Measurements from ENCODE around the gene ZFHX3.

ZFHX3 gene

GRCh38 chr16:73037845-73038570 is 9.9 kb downstream of the ZFHX3 start:
- no peak for DNase-seq

DNA sequence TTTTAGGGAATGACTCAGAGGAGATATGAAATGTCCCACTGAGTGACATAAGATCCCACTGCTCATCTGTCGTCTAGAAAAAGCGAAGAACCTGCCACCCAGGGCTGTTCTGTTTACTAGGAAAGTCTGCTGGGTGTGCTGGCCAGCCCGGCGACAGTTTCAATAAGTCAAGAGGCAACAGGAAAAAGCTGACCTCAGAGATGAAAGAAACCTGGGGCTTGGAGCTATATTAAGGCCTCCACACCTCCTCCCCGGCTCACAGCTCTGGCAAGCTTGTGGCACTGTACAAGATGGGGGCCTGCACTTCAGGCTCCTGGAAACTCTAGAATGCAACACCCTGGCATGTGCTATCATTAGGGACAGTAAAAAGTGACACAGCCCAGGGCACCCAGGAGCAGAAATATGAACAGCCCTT is 10.6 kb downstream of the ZFHX3 start:
- DNase-seq: no peak

- DNase-seq: no peak
Observed at GRCh38 chr16:73036074-73036826, 11.7 kb downstream of the ZFHX3 start.

- DNase-seq: no peak
Observed at GRCh38 chr16:73034374-73034773, 13.6 kb downstream of the ZFHX3 start.

- DNase-seq: no peak
Observed at GRCh38 chr16:73033271-73033998, 14.5 kb downstream of the ZFHX3 start.

DNA sequence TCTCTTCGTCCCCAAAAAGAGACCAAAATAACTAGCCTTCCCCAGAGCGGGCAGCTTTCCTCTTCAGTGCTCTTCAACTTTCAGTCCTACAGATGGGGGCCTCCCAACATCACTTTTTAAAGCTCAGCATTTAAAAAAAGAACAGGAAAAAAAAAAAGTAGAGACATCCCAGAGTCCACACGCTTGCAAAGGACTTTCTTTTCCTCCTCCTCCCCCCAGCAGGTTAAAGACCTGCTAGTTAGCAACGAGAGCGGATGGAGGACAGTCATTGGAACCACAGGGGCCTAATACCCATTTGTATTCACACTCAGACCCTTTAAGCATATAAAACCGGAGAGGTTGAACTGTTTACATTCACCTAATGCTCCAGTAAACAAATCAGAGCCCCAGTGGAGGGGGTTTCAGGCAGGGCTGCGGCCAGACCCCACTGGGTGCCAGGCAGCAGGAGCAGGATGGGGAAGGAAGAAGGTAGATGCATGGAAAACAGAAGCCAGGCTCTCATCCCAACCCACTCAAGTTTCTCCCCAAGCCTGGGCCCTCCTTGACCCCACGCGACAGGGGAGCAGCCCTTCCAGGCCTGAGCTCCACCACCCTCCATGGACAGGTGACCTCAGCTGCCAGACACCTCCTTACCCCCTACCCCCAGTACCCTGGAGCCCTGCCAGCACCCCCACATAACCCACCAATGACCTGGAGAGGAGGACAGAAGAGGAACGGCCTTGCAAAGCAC is 15.2 kb downstream of the ZFHX3 start:
- no peak for DNase-seq

- no peak for DNase-seq
Observed at GRCh38 chr16:73031984-73032383, 15.9 kb downstream of the ZFHX3 start.

DNA sequence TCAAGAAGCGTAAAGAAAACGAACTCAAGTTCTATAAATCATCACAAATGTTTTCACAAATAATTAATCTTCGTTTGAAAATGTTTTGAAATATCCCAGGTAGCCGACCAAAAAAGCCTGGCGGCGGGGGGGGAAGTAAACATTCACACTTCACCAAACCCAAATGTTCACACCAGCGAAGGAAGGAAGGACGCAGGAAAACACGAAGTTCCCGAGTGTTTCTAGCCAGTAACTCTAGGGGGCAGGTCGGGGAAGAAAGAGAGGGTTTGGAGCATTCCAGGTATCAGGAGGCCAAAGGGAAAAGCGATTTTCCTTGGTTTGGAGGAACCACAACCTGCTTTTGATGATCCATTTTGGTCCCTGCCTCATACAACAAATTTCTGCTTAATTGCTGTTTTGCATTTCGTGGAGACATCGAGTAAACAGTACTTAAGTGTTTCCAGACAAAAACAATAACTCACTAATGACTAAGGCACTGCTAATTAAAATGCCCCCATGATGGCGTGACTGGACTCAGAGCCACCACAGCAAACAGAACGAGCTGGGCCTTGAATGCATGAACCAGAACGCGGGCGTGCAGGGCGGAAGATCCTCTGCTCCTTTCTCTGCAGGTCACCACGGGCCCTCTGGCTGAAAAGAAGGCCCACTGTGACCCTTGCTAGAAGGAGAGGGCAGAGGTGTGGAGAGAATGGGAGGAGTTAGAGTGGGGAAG is 16.6 kb downstream of the ZFHX3 start:
- no peak for DNase-seq

DNA sequence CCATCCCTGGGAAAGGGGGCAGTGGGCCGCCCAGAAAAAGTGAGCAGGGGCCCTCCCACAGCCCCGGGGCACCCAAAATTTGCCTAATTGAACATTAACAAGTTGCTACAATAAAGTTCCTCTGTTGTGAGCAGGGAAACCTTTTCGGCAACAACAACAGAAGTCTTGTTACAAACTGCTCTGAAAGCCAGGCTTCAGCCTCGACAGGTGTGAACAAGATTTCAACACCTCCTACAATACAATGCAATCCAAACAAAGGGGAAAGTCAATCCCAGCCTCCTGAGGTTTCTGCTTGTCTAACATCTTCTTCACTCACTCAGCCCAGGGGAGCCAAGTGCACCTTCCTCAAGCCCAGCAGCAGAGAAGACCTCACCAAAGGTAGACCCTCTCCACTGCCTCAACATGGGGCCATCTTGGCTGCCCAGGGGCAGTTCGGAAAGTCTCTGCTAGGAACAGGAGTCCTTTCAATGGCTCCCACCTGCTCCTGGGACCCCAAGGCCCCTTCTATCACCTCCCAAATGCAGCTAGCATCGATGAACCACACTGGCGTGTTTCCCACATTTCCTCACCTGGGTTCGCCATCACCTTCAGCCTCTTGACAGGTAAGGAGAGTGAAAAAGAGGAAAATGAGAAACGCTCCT is 19.1 kb downstream of the ZFHX3 start:
- DNase-seq: no peak

DNA sequence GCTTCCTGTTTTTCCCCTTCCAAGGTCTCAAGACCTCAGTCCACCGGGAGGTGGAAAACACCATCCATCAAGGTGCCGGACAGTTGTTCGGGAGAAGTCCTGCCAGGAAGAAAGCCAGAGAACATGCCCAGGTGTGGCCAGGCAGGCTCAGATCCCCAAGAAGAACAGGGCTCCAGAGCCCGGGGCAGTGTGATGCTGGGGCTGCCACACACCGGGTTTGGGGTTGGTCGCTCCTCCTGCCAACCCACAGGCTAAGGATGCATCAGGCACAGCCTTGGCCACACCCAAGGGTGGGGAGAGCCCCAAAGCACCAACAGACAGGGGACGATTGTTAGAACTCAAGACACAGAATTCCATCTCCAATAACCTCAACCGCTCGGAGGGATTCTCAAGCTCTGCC is 19.7 kb downstream of the ZFHX3 start:
- DNase-seq: no peak

GRCh38 chr16:73027685-73028111 is 20.2 kb downstream of the ZFHX3 start:
- DNase-seq: no peak

DNA sequence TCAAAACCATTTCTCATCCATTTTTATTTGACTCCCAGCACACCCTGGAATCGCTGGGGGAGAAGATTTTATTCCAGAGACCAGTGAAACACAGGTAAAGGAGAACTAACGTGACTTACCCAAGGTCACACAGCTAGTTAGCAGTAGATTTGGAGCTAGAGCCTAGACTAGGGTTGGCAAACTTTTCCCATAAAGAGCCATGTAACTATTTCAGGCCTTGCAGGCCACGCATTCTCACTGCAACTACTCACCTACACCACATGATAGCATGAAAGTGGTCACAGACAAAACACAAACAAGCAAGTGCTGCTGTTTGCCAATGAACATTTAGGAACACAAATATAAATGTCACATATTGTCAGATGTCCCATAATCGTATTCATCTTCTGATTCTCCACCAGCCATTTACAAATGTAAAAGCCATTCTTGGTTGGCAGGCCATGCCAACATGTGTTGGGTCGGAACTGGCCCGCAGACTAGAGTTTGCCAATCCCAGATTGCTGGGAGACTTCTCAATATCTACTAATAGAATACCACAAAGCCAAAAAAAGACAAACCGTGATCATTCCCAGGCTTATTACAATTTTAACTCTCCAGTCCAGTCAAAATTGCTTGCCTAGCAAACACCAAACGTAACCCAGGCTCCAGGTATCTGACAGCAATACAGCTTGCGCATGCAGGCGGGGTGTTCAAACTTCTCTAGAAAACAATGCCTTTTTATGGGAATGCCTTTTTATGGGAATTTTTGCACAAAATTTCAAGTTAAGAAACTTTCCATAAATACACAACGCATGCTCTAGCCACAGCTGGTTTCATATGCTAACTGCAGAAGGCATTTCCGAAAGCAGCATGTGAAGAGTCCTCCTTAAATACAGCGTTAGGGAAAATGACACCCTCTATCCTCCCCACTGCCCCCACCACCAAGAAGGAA is 20.9 kb downstream of the ZFHX3 start:
- no peak for DNase-seq

GRCh38 chr16:73025856-73026210 is 22.1 kb downstream of the ZFHX3 start:
- DNase-seq: no peak

DNA sequence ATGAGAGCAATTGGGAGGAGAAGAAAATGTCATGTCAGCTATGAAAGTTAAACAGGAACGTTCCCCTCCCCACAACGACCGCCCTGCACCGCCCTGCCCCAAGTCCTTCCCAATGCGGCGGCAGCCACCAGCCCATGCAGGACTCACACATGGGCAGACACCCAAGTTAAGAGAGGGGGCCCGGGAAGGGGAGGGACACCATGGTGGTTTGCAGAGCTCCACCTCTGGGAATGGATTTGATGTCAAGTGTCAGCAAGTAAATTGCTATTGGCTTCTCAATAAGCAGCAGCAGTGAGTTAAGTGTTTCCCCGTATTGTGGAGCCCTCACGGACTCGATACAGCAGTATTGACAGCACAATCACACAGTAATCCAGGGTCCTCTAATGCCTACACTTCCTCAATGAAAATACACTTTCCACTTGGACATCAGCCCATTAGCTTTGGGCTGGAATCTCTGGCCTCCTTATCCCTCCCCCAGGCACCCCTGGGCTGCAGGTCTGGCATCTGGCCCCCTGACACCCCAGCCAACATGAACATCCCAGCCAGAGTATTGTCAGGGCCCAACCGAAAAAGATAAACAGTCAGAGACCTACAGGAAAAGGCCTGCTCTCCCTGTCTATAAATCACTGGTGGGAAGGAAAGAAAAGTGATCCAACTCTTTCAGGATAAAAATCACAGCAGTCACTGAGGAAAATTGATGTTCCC is 22.6 kb downstream of the ZFHX3 start:
- no peak for DNase-seq

- no peak for DNase-seq
Observed at GRCh38 chr16:73024571-73025105, 23.3 kb downstream of the ZFHX3 start.

DNA sequence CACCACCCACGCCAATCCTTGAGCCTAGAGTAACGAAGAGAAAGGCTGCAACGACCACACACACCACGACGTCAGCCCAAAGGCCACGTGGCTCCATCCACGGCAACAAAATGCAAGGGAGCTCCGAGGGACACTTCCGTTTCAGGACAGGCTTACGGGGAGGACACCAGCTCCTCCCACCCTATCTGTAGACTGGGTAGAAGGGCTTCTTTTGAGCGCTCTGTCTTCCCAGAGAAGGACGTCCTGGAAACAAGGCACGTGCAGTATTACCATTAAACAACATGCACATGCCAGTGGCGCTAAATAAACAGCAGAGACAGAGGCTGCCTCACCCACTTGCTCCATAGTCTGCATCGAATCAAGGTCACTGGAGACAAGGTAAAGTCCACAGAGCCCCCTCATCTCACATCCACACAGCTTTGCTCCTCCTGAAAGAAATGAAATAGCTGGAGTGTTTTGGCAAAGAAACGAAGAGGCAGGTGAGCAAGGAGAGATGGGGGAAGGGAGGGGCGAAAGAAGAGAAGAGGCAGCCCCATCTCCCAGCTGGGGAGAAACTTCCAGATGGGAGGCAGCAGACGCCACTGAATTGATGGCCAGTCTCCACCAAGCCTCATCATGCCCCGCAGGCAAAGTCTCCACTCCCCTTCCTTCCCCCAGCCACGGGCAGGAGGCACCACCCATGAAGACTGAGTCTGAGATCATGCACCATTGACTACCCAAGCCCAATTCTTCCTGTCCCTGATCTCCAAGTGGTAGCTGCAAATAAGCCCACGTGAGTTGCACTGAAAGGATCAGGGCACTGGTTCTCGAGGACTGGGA is 24.0 kb downstream of the ZFHX3 start:
- DNase-seq: no peak

DNA sequence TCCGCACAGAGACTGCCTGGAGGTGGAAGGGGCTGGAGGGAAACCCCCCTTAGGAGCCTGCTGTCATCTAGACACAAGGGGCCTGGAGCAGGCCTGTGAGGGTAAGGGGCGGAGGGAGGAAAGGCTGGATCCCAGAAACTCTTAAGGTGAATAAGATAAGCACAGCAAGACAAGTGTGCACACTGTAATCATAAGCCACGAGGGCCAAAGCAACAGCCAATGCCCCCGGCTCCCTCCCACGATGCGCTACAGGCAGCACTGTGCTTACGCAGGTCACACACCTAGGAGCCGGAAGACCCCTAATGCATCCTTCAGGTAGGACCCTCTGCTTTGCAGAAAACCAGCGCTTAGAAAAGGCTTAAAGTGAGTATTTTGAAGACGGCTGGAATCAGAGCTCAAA is 24.6 kb downstream of the ZFHX3 start:
- no peak for DNase-seq

DNA sequence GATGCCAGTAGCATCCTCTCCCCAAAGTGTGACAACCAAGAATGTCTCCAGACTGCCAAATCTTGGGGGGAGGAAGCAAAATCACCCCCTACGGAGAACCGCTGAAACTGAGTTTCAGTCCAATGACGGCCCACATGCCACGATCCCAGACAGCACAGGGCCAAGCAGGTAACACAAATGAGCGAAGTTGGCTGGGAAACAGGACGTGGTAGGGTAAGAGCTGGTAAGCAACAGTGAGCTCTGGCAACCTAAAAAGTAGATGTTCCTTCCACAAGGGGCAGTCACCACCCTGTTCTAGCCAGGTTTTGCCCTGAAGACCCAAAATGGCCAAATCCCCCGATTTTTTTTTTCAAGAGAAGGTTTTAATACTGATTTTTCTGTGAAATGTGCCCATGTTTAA is 25.4 kb downstream of the ZFHX3 start:
- DNase-seq: no peak
